ENCODE results near the gene ATF5. TPM values are rescaled to one million over a fixed set of nuclear protein-coding genes. Genes with fewer than 3 reads are reported as not detected.

Gene ATF5
- total RNA-seq, 2 experiments from 2014 or later, result 16.3 to 19.1 TPM

- Mint-ChIP-seq H3K27me3 (no peaks in the 10 kb centered on the region), H3K27ac (no peak overlapping the region), H3K36me3 (ENCODE audit: low read depth) (peaks cover 5% of the 10 kb centered on the region), H3K4me3 (peak overlapping the region; percentile 79), H3K9me3 (no peaks in the 10 kb centered on the region), H3K4me1 (ENCODE audit: low read depth) (peaks cover 16% of the 10 kb centered on the region)
- intact Hi-C loops (cut with DNase I, micrococcal nuclease), result loop anchor here (1.0 to 2.0 kb wide), 3 partner anchors 12 to 38 kb away; partner anchors contain the start of genes AKT1S1 (in 1 of the 2), ATF5 (in 1 of the 2), NUP62 (in 1 of the 2) and TBC1D17 (in 1 of the 2)
- DNase-seq, result peak; percentile 47 to 89 (median 66)
- Histone ChIP-seq H3K4me1 (ENCODE audit: insufficient read depth, low read length) (peaks cover 32% of the 10 kb centered on the region), H3K9me3 (ENCODE audit: control insufficient read depth in 1 of 2, insufficient read depth in 1 of 2, low read length in 2 of 2) (no peaks in the 10 kb centered on the region), H3K4me3 (ENCODE audit: low read length) (peak overlapping the region; percentile 66), H3K27ac (ENCODE audit: low read depth in 1 of 2, low read length in 2 of 2) (peak overlapping the region in 1 of 2 donors; percentile 21), H3K27me3 (ENCODE audit: control insufficient read depth in 1 of 2, insufficient read depth in 2 of 2, low read length in 2 of 2) (no peaks in the 10 kb centered on the region), H3K36me3 (ENCODE audit: insufficient read depth, low read length) (peaks cover 7% of the 10 kb centered on the region)
- peak; percentile 51 for TF ChIP-seq CTCF (IDR thresholded peaks at IDR 0.05)
- ChIA-PET CTCF (interaction anchor here (0.5 to 1.7 kb wide), 9 partner anchors 14 to 161 kb away, joined by 3 to 10 read pairs (median 4); partner anchors contain the start of genes AKT1S1, FUZ and TBC1D17), POLR2A (interaction anchor here (0.9 to 1.6 kb wide), 3 partner anchors 13 to 124 kb away, joined by 3 to 10 read pairs (median 6); partner anchors contain the start of genes AKT1S1, AP2A1, ATF5 and NUP62)
- ATAC-seq (ENCODE audit: poor library complexity), result peak; percentile 87
These were observed 38.4 kb upstream of the ATF5 start for GRCh38 chr19:49890349-49891311.

GRCh38 chr19:49891393-49891792 is 37.6 kb upstream of the ATF5 start:
- DNase-seq (peak in 1 of 14 experiments; percentile 46), ATAC-seq (ENCODE audit: poor library complexity) (no peak)
- no peak overlapping the region for H3K4me3 Mint-ChIP-seq
- H3K4me1 Mint-ChIP-seq (ENCODE audit: low read depth), result peaks cover 24% of the 10 kb centered on the region
- H3K27me3 ChIP-seq (ENCODE audit: control insufficient read depth in 1 of 2, insufficient read depth in 2 of 2, low read length in 2 of 2), result no peaks in the 10 kb centered on the region
- no peak for TF ChIP-seq CTCF (IDR thresholded peaks at IDR 0.05)
- H3K27ac Mint-ChIP-seq, result no peak overlapping the region
- peaks cover 3% of the 10 kb centered on the region for H3K36me3 ChIP-seq (ENCODE audit: insufficient read depth, low read length)
- intact Hi-C loops (cut with DNase I, micrococcal nuclease), result loop anchor here (2.0 kb wide), 2 partner anchors 15 to 37 kb away; partner anchors contain the start of genes AKT1S1 (in 1 of the 2), ATF5 (in 1 of the 2), NUP62 (in 1 of the 2) and TBC1D17 (in 1 of the 2)
- H3K27me3 Mint-ChIP-seq, result no peaks in the 10 kb centered on the region
- H3K9me3 ChIP-seq (ENCODE audit: control insufficient read depth in 1 of 2, insufficient read depth in 1 of 2, low read length in 2 of 2), result no peaks in the 10 kb centered on the region
- no peaks in the 10 kb centered on the region for H3K9me3 Mint-ChIP-seq
- H3K4me1 ChIP-seq (ENCODE audit: insufficient read depth, low read length), result peaks cover 40% of the 10 kb centered on the region
- ChIA-PET CTCF (interaction anchor here (1.4 kb wide), 1 partner anchor 46 kb away, joined by 4 read pairs; no protein-coding TSS in a partner anchor), POLR2A (interaction anchor here (1.0 to 1.6 kb wide), 2 partner anchors 14 to 38 kb away, joined by 6 read pairs; partner anchors contain the start of genes AKT1S1, ATF5, NUP62 and TBC1D17)
- no peak overlapping the region for H3K4me3 ChIP-seq (ENCODE audit: low read length)
- peaks cover 2% of the 10 kb centered on the region for H3K36me3 Mint-ChIP-seq (ENCODE audit: low read depth)
- H3K27ac ChIP-seq (ENCODE audit: low read depth in 1 of 2, low read length in 2 of 2), result no peak overlapping the region

GRCh38 chr19:49892716-49893115 is 36.3 kb upstream of the ATF5 start:
- ATAC-seq (ENCODE audit: poor library complexity), result no peak
- Mint-ChIP-seq H3K36me3 (ENCODE audit: low read depth) (no peaks in the 10 kb centered on the region), H3K27me3 (no peaks in the 10 kb centered on the region), H3K4me3 (peak overlapping the region; percentile 43), H3K27ac (peak overlapping the region; percentile 63), H3K9me3 (no peaks in the 10 kb centered on the region), H3K4me1 (ENCODE audit: low read depth) (peaks cover 37% of the 10 kb centered on the region)
- ChIA-PET CTCF (no interaction called here), POLR2A (no interaction called here)
- H3K4me1 ChIP-seq (ENCODE audit: insufficient read depth, low read length), result peaks cover 53% of the 10 kb centered on the region
- H3K27me3 ChIP-seq (ENCODE audit: control insufficient read depth in 1 of 2, insufficient read depth in 2 of 2, low read length in 2 of 2), result no peaks in the 10 kb centered on the region
- no peak for DNase-seq
- H3K4me3 ChIP-seq (ENCODE audit: low read length), result no peak overlapping the region
- TF ChIP-seq CTCF (IDR thresholded peaks at IDR 0.05), result no peak
- H3K36me3 ChIP-seq (ENCODE audit: insufficient read depth, low read length), result no peaks in the 10 kb centered on the region
- peak overlapping the region in 1 of 2 donors; percentile 10 for H3K27ac ChIP-seq (ENCODE audit: low read depth in 1 of 2, low read length in 2 of 2)
- intact Hi-C loops (cut with DNase I, micrococcal nuclease), result no loop called here
- H3K9me3 ChIP-seq (ENCODE audit: control insufficient read depth in 1 of 2, insufficient read depth in 1 of 2, low read length in 2 of 2), result no peaks in the 10 kb centered on the region
